Endodermal cell (in vitro differentiated cells): ENCODE data around the gene SYT13. TPM values are rescaled to one million over a fixed set of nuclear protein-coding genes. Genes with fewer than 3 reads are reported as not detected.

ENCODE experiments used
- DNase-seq: peaks from one replicate; pipeline ENCODE4 v3.0.0-alpha.2; 2017
- H3K27ac ChIP-seq: 2 replicates; pipeline ENCODE4 v1.5.1; 2013; ENCODE audit warnings: mild to moderate bottlenecking, low read depth, low read length, moderate library complexity
- H3K27me3 ChIP-seq: 2 replicates; pipeline ENCODE4 v1.6.1; 2013; ENCODE audit warnings: mild to moderate bottlenecking, low read length, moderate library complexity; ENCODE audit not compliant: insufficient read depth, control insufficient read depth, poor library complexity, severe bottlenecking
- H3K36me3 ChIP-seq: 2 replicates; pipeline ENCODE4 v1.7.0; 2013; ENCODE audit warnings: mild to moderate bottlenecking, low read length, moderate library complexity; ENCODE audit not compliant: control insufficient read depth, insufficient read depth
- H3K4me1 ChIP-seq: one replicate; pipeline ENCODE4 v1.7.0; 2013; ENCODE audit warnings: low read length; ENCODE audit not compliant: control insufficient read depth, insufficient read depth
- H3K4me3 ChIP-seq: 2 replicates; pipeline ENCODE4 v1.5.1; 2013; ENCODE audit warnings: mild to moderate bottlenecking, low read length, moderate library complexity
- H3K9ac ChIP-seq: 2 replicates; pipeline ENCODE4 v1.6.1; 2013; ENCODE audit warnings: mild to moderate bottlenecking, low read length, moderate library complexity; ENCODE audit not compliant: poor library complexity, severe bottlenecking; ENCODE audit errors: extremely low read depth
- H3K9me3 ChIP-seq: 2 replicates; pipeline ENCODE4 v1.6.1; 2013; ENCODE audit warnings: mild to moderate bottlenecking, low read length, moderate library complexity; ENCODE audit not compliant: control insufficient read depth
- H3K27ac Mint-ChIP-seq: 2 replicates; pipeline ENCODE4 v1.8.0; 2020; ENCODE audit warnings: mixed read lengths
- H3K27me3 Mint-ChIP-seq: 2 replicates; pipeline ENCODE4 v1.8.0; 2021; ENCODE audit warnings: mild to moderate bottlenecking, mixed read lengths; ENCODE audit not compliant: insufficient read depth
- H3K36me3 Mint-ChIP-seq: 2 replicates; pipeline ENCODE4 v1.8.0; 2020; ENCODE audit warnings: low read depth, mixed read lengths
- H3K4me1 Mint-ChIP-seq: 2 replicates; pipeline ENCODE4 v1.8.0; 2020; ENCODE audit warnings: mixed read lengths
- H3K4me3 Mint-ChIP-seq: 2 replicates; pipeline ENCODE4 v1.8.0; 2020; ENCODE audit warnings: mild to moderate bottlenecking, moderate library complexity, mixed read lengths
- H3K9me3 Mint-ChIP-seq: 2 replicates; pipeline ENCODE4 v1.8.0; 2020; ENCODE audit warnings: mild to moderate bottlenecking, mixed read lengths
- CTCF ChIP-seq: fragments of 200-600 bp; sonication (generic); conservative IDR thresholded peaks from 2 replicates; pipeline ENCODE4 v1.5.0; 2021; ENCODE audit warnings: antibody characterized with exemption, mild to moderate bottlenecking
- WGBS, 2 experiments: methylation state at CpG; one replicate each; pipeline versions ENCODE4 v1.1.5 to v1.1.7; 2013; ENCODE audit warnings: missing lambda C conversion rate in 2 of 2, mixed read lengths in 1 of 2; ENCODE audit not compliant: insufficient coverage in 1 of 2, insufficient read length in 1 of 2; 5-methylcytosine and 5-hydroxymethylcytosine counted together
- total RNA-seq, 2 donors: library from RNA; stranded (reverse); fragmentation: NEBNext Ultra II Directional in 1 of 2; extraction: Animal tissue kit (Norgen Biotek cat#: 25700) in 1 of 2; gene quantifications; 2 replicates in 1 of 2; 3 replicates in 1 of 2; pipeline ENCODE4 v1.2.1, GENCODE V29; 2021

Gene SYT13
- total RNA-seq, 2 donors from 2014 or later, result 3.2 to 9.3 TPM

- peaks cover 21% of the 10 kb centered on the region for H3K27me3 Mint-ChIP-seq
These were observed 35.5 kb upstream of the SYT13 start for GRCh38 chr11:45321669-45322068.

DNA sequence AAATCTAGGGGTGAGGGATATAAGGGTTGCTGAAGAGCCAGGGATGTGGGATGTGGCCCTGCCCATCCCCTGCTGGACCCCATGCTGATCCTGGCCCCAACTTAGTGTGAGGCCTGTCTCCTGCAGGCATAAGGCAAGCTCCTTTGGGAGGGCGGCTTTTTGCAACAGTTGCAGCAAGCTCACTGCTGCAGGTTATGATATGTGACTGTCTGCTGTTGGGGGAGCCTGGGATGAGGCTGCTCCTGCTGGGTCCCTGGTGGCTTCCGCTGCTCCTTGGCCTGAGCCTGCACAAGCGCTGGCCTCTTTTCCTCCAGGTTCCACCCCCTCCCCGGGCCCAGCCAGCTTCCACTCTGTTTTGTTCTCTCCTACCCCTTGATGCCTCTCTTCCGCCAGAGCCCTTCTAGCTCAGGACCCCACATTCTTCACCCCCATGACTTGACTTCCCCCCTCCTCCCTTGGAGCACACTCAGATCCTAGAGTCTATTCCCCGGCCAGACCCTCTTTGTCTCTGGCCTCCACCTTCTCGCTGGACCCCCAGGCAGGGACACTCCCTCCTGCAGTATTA, 35.0 kb upstream of the SYT13 start:
- H3K27me3 Mint-ChIP-seq, result peaks cover 21% of the 10 kb centered on the region
- H3K9me3 Mint-ChIP-seq, result peaks cover 2% of the 10 kb centered on the region
- no peak overlapping the region for H3K9ac ChIP-seq

More at GRCh38 chr11:45321669-45322068, 35.5 kb upstream of the SYT13 start:
- Histone ChIP-seq H3K9me3 (peaks cover 3% of the 10 kb centered on the region), H3K27me3 (no peaks in the 10 kb centered on the region), H3K9ac (no peak overlapping the region), H3K4me3 (no peak overlapping the region), H3K27ac (no peak overlapping the region), H3K4me1 (no peaks in the 10 kb centered on the region), H3K36me3 (no peaks in the 10 kb centered on the region)
- TF ChIP-seq CTCF, result no peak
- Mint-ChIP-seq H3K27ac (no peak overlapping the region), H3K4me3 (no peak overlapping the region), H3K4me1 (peaks cover 6% of the 10 kb centered on the region), H3K36me3 (no peaks in the 10 kb centered on the region), H3K9me3 (peaks cover 3% of the 10 kb centered on the region)
- DNase-seq, result no peak
- 91 to 94% methylated on average over 3 to 7 of the region's 7 CpGs for whole genome bisulfite sequencing, 2 experiments

GRCh38 chr11:45320371-45320770, 34.2 kb upstream of the SYT13 start:
- H3K27ac Mint-ChIP-seq, result no peak overlapping the region
- Histone ChIP-seq H3K9me3 (no peaks in the 10 kb centered on the region), H3K4me3 (no peak overlapping the region), H3K9ac (no peak overlapping the region), H3K27me3 (peaks cover 4% of the 10 kb centered on the region), H3K27ac (no peak overlapping the region), H3K36me3 (no peaks in the 10 kb centered on the region), H3K4me1 (no peaks in the 10 kb centered on the region)
- no peak overlapping the region for H3K4me3 Mint-ChIP-seq
- H3K27me3 Mint-ChIP-seq, result peaks cover 21% of the 10 kb centered on the region
- DNase-seq, result no peak
- TF ChIP-seq CTCF, result no peak
- no peaks in the 10 kb centered on the region for H3K36me3 Mint-ChIP-seq
- peaks cover 6% of the 10 kb centered on the region for H3K4me1 Mint-ChIP-seq
- H3K9me3 Mint-ChIP-seq, result no peaks in the 10 kb centered on the region
- WGBS, 2 experiments, result 91 to 100% methylated on average over 3 to 4 of the region's 4 CpGs

More for the DNA sequence above, 35.0 kb upstream of the SYT13 start:
- no peaks in the 10 kb centered on the region for H3K4me1 ChIP-seq
- 59 to 76% methylated on average over 3 to 7 of the region's 7 CpGs for WGBS, 2 experiments
- H3K36me3 ChIP-seq, result no peaks in the 10 kb centered on the region
- no peak overlapping the region for H3K27ac Mint-ChIP-seq
- no peaks in the 10 kb centered on the region for H3K27me3 ChIP-seq
- no peak for TF ChIP-seq CTCF
- no peak overlapping the region for H3K4me3 ChIP-seq
- H3K4me3 Mint-ChIP-seq, result no peak overlapping the region
- H3K9me3 ChIP-seq, result no peaks in the 10 kb centered on the region
- DNase-seq, result no peak
- H3K4me1 Mint-ChIP-seq, result peaks cover 6% of the 10 kb centered on the region
- H3K27ac ChIP-seq, result no peak overlapping the region
- H3K36me3 Mint-ChIP-seq, result no peaks in the 10 kb centered on the region
